ENCODE data around the gene TPGS1. TPM values are rescaled to one million over a fixed set of nuclear protein-coding genes. Genes with fewer than 3 reads are reported as not detected.

The TPGS1 gene
- total and polyA plus RNA-seq, 4 donors = 12.2 to 32.7 (median 25.5) TPM

GRCh38 chr19:493391-494170, 13.7 kb upstream of the TPGS1 start:
- ATAC-seq (ENCODE audit: insufficient read depth, low FRiP score) = no peak
- no peak for TF ChIP-seq CTCF (IDR thresholded peaks at IDR 0.05; ENCODE audit: control extremely low read depth, extremely low read depth)
- H3K27ac ChIP-seq (ENCODE audit: low read depth in 1 of 2, low read length in 1 of 2) = no peak overlapping the region
- DNase-seq = peak in 1 of 3 donors; percentile 40
- peaks cover 0 to 3% (median 0%) of the 10 kb centered on the region in 4 donors for H3K9me3 ChIP-seq (ENCODE audit: control insufficient read depth in 4 of 4, insufficient read depth in 3 of 4, low read length in 3 of 4)
- H3K4me3 ChIP-seq = no peak overlapping the region
- H3K9ac ChIP-seq (ENCODE audit: insufficient read depth in 1 of 2, low read length in 2 of 2) = no peak overlapping the region
- H3K36me3 ChIP-seq (ENCODE audit: control insufficient read depth in 4 of 4, insufficient read depth in 4 of 4, low read length in 4 of 4) = no peaks in the 10 kb centered on the region
- 53 to 63% methylated on average over 23 of the region's 23 CpGs for WGBS, 2 donors
- peaks cover 0 to 11% (median 0%) of the 10 kb centered on the region in 5 donors for H3K4me1 ChIP-seq (ENCODE audit: control insufficient read depth in 5 of 5, insufficient read depth in 5 of 5, low read length in 5 of 5)
- peaks cover 0 to 15% (median 4%) of the 10 kb centered on the region in 3 donors for H3K27me3 ChIP-seq (ENCODE audit: control insufficient read depth in 3 of 3, insufficient read depth in 3 of 3, low read length in 2 of 3)

GRCh38 chr19:494171-495080, 12.9 kb upstream of the TPGS1 start:
- peaks cover 0 to 11% (median 0%) of the 10 kb centered on the region in 5 donors for H3K4me1 ChIP-seq (ENCODE audit: control insufficient read depth in 5 of 5, insufficient read depth in 5 of 5, low read length in 5 of 5)
- DNase-seq (peak in 2 of 3 donors; percentile 28 to 47), ATAC-seq (ENCODE audit: insufficient read depth, low FRiP score) (no peak)
- no peak overlapping the region for H3K27ac ChIP-seq (ENCODE audit: low read depth in 1 of 2, low read length in 1 of 2)
- no peaks in the 10 kb centered on the region for H3K36me3 ChIP-seq (ENCODE audit: control insufficient read depth in 4 of 4, insufficient read depth in 4 of 4, low read length in 4 of 4)
- WGBS, 2 donors = 43 to 47% methylated on average over 21 to 22 of the region's 22 CpGs
- H3K27me3 ChIP-seq (ENCODE audit: control insufficient read depth in 3 of 3, insufficient read depth in 3 of 3, low read length in 2 of 3) = peaks cover 0 to 23% (median 10%) of the 10 kb centered on the region in 3 donors
- no peak overlapping the region for H3K9ac ChIP-seq (ENCODE audit: insufficient read depth in 1 of 2, low read length in 2 of 2)
- no peak overlapping the region for H3K4me3 ChIP-seq
- peaks cover 0 to 3% (median 0%) of the 10 kb centered on the region in 4 donors for H3K9me3 ChIP-seq (ENCODE audit: control insufficient read depth in 4 of 4, insufficient read depth in 3 of 4, low read length in 3 of 4)
- TF ChIP-seq CTCF (IDR thresholded peaks at IDR 0.05; ENCODE audit: control extremely low read depth, extremely low read depth) = no peak

GRCh38 chr19:495081-495401, 12.3 kb upstream of the TPGS1 start:
- Histone ChIP-seq H3K27me3 (ENCODE audit: control insufficient read depth in 3 of 3, insufficient read depth in 3 of 3, low read length in 2 of 3) (peaks cover 0 to 28% (median 12%) of the 10 kb centered on the region in 3 donors), H3K4me3 (no peak overlapping the region), H3K36me3 (ENCODE audit: control insufficient read depth in 4 of 4, insufficient read depth in 4 of 4, low read length in 4 of 4) (no peaks in the 10 kb centered on the region), H3K4me1 (ENCODE audit: control insufficient read depth in 5 of 5, insufficient read depth in 5 of 5, low read length in 5 of 5) (peaks cover 0 to 7% (median 0%) of the 10 kb centered on the region in 5 donors), H3K27ac (ENCODE audit: low read depth in 1 of 2, low read length in 1 of 2) (no peak overlapping the region), H3K9me3 (ENCODE audit: control insufficient read depth in 4 of 4, insufficient read depth in 3 of 4, low read length in 3 of 4) (peaks cover 0 to 3% (median 0%) of the 10 kb centered on the region in 4 donors), H3K9ac (ENCODE audit: insufficient read depth in 1 of 2, low read length in 2 of 2) (no peak overlapping the region)
- no peak for DNase-seq
- 55 to 66% methylated on average over 10 of the region's 10 CpGs for WGBS, 2 donors
- no peak for ATAC-seq (ENCODE audit: insufficient read depth, low FRiP score)
- TF ChIP-seq CTCF (IDR thresholded peaks at IDR 0.05; ENCODE audit: control extremely low read depth, extremely low read depth) = no peak
